Measurements from ENCODE around the gene PSMC3.

PSMC3 gene

GRCh38 chr11:47388697-47389576 is 37.3 kb downstream of the PSMC3 start:
- peak overlapping the region; percentile 78 to 92 for H3K4me3 ChIP-seq (ENCODE audit: low read depth in 1 of 2, low read length in 1 of 2)
- H3K27ac ChIP-seq = peak overlapping the region; percentile 99

GRCh38 chr11:47387944-47388696 is 38.1 kb downstream of the PSMC3 start:
- H3K36me3 ChIP-seq = peaks cover 4% of the 10 kb centered on the region
- peaks cover 83 to 91% of the 10 kb centered on the region in 2 experiments for H3K4me1 ChIP-seq (ENCODE audit: control insufficient read depth in 1 of 2, insufficient read depth in 1 of 2, low read depth in 1 of 2, low read length in 1 of 2)
- H3K4me3 ChIP-seq (ENCODE audit: low read depth in 1 of 2, low read length in 1 of 2) = peak overlapping the region; percentile 78 to 92
- H3K9me3 ChIP-seq = no peaks in the 10 kb centered on the region
- H3K27ac ChIP-seq = peak overlapping the region; percentile 99
- TF ChIP-seq CTCF (IDR thresholded peaks at IDR 0.05) = no peak
- no peaks in the 10 kb centered on the region for H3K27me3 ChIP-seq

More at GRCh38 chr11:47388697-47389576, 37.3 kb downstream of the PSMC3 start:
- Histone ChIP-seq H3K4me1 (ENCODE audit: control insufficient read depth in 1 of 2, insufficient read depth in 1 of 2, low read depth in 1 of 2, low read length in 1 of 2) (peaks cover 83 to 91% of the 10 kb centered on the region in 2 experiments), H3K36me3 (no peaks in the 10 kb centered on the region), H3K27me3 (no peaks in the 10 kb centered on the region), H3K9me3 (no peaks in the 10 kb centered on the region)
- peak; percentile 35 for TF ChIP-seq CTCF (IDR thresholded peaks at IDR 0.05)

- H3K36me3 ChIP-seq = peaks cover 19% of the 10 kb centered on the region
- no peaks in the 10 kb centered on the region for H3K27me3 ChIP-seq
- no peak overlapping the region for H3K27ac ChIP-seq
- no peak overlapping the region for H3K4me3 ChIP-seq (ENCODE audit: low read depth in 1 of 2, low read length in 1 of 2)
- H3K4me1 ChIP-seq (ENCODE audit: control insufficient read depth in 1 of 2, insufficient read depth in 1 of 2, low read depth in 1 of 2, low read length in 1 of 2) = peaks cover 77 to 80% of the 10 kb centered on the region in 2 experiments
- H3K9me3 ChIP-seq = no peaks in the 10 kb centered on the region
- TF ChIP-seq CTCF (IDR thresholded peaks at IDR 0.05) = no peak
Observed at GRCh38 chr11:47384498-47384897, 41.7 kb downstream of the PSMC3 start.

GRCh38 chr11:47383071-47383470 is 43.2 kb downstream of the PSMC3 start:
- Histone ChIP-seq H3K4me1 (ENCODE audit: control insufficient read depth in 1 of 2, insufficient read depth in 1 of 2, low read depth in 1 of 2, low read length in 1 of 2) (peaks cover 74 to 78% of the 10 kb centered on the region in 2 experiments), H3K27ac (peak overlapping the region; percentile 80)

More at GRCh38 chr11:47383071-47383470, 43.2 kb downstream of the PSMC3 start:
- no peaks in the 10 kb centered on the region for H3K27me3 ChIP-seq
- H3K9me3 ChIP-seq = no peaks in the 10 kb centered on the region
- TF ChIP-seq CTCF (IDR thresholded peaks at IDR 0.05) = no peak
- H3K4me3 ChIP-seq (ENCODE audit: low read depth in 1 of 2, low read length in 1 of 2) = no peak overlapping the region
- peaks cover 19% of the 10 kb centered on the region for H3K36me3 ChIP-seq
